ENCODE measurements around the gene STPG2.

- no peak for TF ChIP-seq CTCF (conservative IDR thresholded peaks at IDR 0.05; ENCODE audit: low read length)
- no peak for TF ChIP-seq EZH2phosphoT487 (IDR thresholded peaks at IDR 0.05; ENCODE audit: borderline replicate concordance, low read depth, low read length)
These were observed 243.0 kb downstream of the STPG2 start for GRCh38 chr4:97900229-97900628.
